GM12878 (cell line): ENCODE results near the gene CHRM5. TPM values are rescaled to one million over a fixed set of nuclear protein-coding genes. Genes with fewer than 3 reads are reported as not detected.

Source experiments
- ATAC-seq: fragments of 200-7000 bp; cut with Tn5 transposase; 3 replicates; pipeline ENCODE4 v1.9.1; 2020; ENCODE audit warnings: mild to moderate bottlenecking, moderate library complexity
- BruUV-seq: library from RNA; stranded (reverse); fragments of 400-500 nt; replicated peaks from 2 replicates; lab custom pipeline; 2021; lab: Mats Ljungman, UMichigan
- CTCF ChIA-PET: fragments of 300-600 bp; sonication (Branson Sonifier 250); formaldehyde crosslinking; extraction: SDS; loops from one replicate; lab custom pipeline; 2021; ENCODE audit warnings: inconsistent platforms; lab: Yijun Ruan, JAX
- POLR2A ChIA-PET: fragments of 350-600 bp; formaldehyde crosslinking; extraction: SDS; loops from one replicate; lab custom pipeline; 2021; ENCODE audit warnings: inconsistent platforms; lab: Charles Lee
- RAD21 ChIA-PET: fragments of 300-600 bp; sonication (Branson Sonifier 250); formaldehyde crosslinking; loops from one replicate; lab custom pipeline; 2023; ENCODE audit warnings: antibody characterized with exemption; ENCODE audit not compliant: unreplicated experiment; lab: Charles Lee
- SMC1A ChIA-PET: fragments of 300-600 bp; sonication (Branson Sonifier 250); formaldehyde crosslinking; loops from one replicate; lab custom pipeline; 2023; ENCODE audit not compliant: unreplicated experiment, uncharacterized antibody; lab: Charles Lee
- DNase-seq: peaks from one replicate; pipeline ENCODE4 v3.0.0-alpha.2; 2011; ENCODE audit warnings: low read depth, low spot score
- FAIRE-seq: peaks from 3 replicates; lab custom pipeline; 2011; peaks lifted over from hg19 to GRCh38; lab: Jason Lieb, UNC
- H2AFZ ChIP-seq: 2 replicates; pipeline ENCODE4 v1.6.0; 2011; ENCODE audit warnings: low read depth, low read length, control low read depth; ENCODE audit not compliant: control insufficient read depth
- H3K27ac ChIP-seq: 2 replicates; pipeline ENCODE4 v1.5.1; 2011; ENCODE audit warnings: control low read depth; ENCODE audit not compliant: control insufficient read depth, insufficient read depth
- H3K27me3 ChIP-seq, 2 experiments: replicated peaks in 1 of 2; 2 replicates each; pipeline versions ENCODE4 v1.6.0 to v1.6.1; 2011; ENCODE audit warnings: low read length in 1 of 2; ENCODE audit not compliant: control insufficient read depth in 2 of 2, insufficient read depth in 2 of 2
- H3K36me3 ChIP-seq, 2 experiments: 2 replicates each; pipeline ENCODE4 v1.5.1; 2011; ENCODE audit warnings: low read length in 1 of 2; ENCODE audit not compliant: control insufficient read depth in 2 of 2, insufficient read depth in 2 of 2
- H3K4me1 ChIP-seq: 2 replicates; pipeline ENCODE4 v1.6.1; 2011; ENCODE audit warnings: mild to moderate bottlenecking, low read length, moderate library complexity, mixed read lengths; ENCODE audit not compliant: control insufficient read depth, insufficient read depth
- H3K4me2 ChIP-seq: 2 replicates; pipeline ENCODE4 v1.6.0; 2011; ENCODE audit warnings: control low read depth; ENCODE audit not compliant: control insufficient read depth, insufficient read depth
- H3K4me3 ChIP-seq: fragments of 200-600 bp; sonication (generic); 2 replicates; pipeline ENCODE4 v1.5.1; 2016
- H3K79me2 ChIP-seq: 2 replicates; pipeline ENCODE4 v1.6.0; 2011; ENCODE audit warnings: low read length; ENCODE audit not compliant: control insufficient read depth, insufficient read depth
- H3K9ac ChIP-seq: 2 replicates; pipeline ENCODE4 v1.8.0; 2011; ENCODE audit warnings: low read length, control low read depth, mixed read lengths; ENCODE audit not compliant: control insufficient read depth, insufficient read depth
- H3K9me3 ChIP-seq: replicated peaks from 3 replicates; pipeline ENCODE4 v1.5.1; 2011; ENCODE audit warnings: mild to moderate bottlenecking, low read length; ENCODE audit not compliant: control insufficient read depth, insufficient read depth
- H4K20me1 ChIP-seq: 2 replicates; pipeline ENCODE4 v1.6.0; 2011; ENCODE audit not compliant: control insufficient read depth, insufficient read depth
- CBFB ChIP-seq: IDR thresholded peaks from 2 replicates; pipeline ENCODE4 v1.6.1; 2016; ENCODE audit warnings: antibody characterized with exemption, low read depth
- EED ChIP-seq: sonication (generic); IDR thresholded peaks from 2 replicates; pipeline ENCODE4 v1.6.1; 2016; ENCODE audit warnings: antibody characterized with exemption, low read depth
- MXI1 ChIP-seq: fragments of 150-350 bp; IDR thresholded peaks from 2 replicates; pipeline ENCODE4 v1.6.1; 2011; ENCODE audit warnings: low read depth, mild to moderate bottlenecking, inconsistent platforms, low read length, improper control_type of control experiment
- NFIC ChIP-seq: IDR thresholded peaks from 2 replicates; pipeline ENCODE4 v1.6.1; 2012; ENCODE audit warnings: low read depth, mild to moderate bottlenecking, inconsistent platforms, low read length, moderate library complexity
- POLR2AphosphoS2 ChIP-seq: IDR thresholded peaks from 2 replicates; pipeline ENCODE4 v1.6.1; 2011; ENCODE audit warnings: low read depth, mild to moderate bottlenecking, low read length, improper control_type of control experiment, moderate library complexity
- POLR2AphosphoS5 ChIP-seq: IDR thresholded peaks from 2 replicates; pipeline ENCODE4 v1.6.1; 2011; ENCODE audit warnings: mild to moderate bottlenecking, low read length, inconsistent platforms
- SMAD1 ChIP-seq: fragments of 450-650 bp; IDR thresholded peaks from 2 replicates; pipeline ENCODE4 v1.6.1; 2018; ENCODE audit warnings: mild to moderate bottlenecking, low read depth; ENCODE audit not compliant: partially characterized antibody
- SRF ChIP-seq, 2 experiments: IDR thresholded peaks; 2 replicates each; pipeline ENCODE4 v1.6.1; 2011; ENCODE audit warnings: low read depth in 2 of 2, low read length in 2 of 2, mild to moderate bottlenecking in 1 of 2, moderate library complexity in 1 of 2
- YBX1 ChIP-seq: fragments of 450-650 bp; IDR thresholded peaks from 2 replicates; pipeline ENCODE4 v1.6.1; 2016; ENCODE audit warnings: antibody characterized with exemption
- WGBS: methylation state at CpG from one replicate; pipeline ENCODE4 v1.1.6; 2016; ENCODE audit warnings: low lambda C conversion rate; ENCODE audit not compliant: insufficient replicate concordance, insufficient coverage; ENCODE audit errors: missing lambda C conversion rate; 5-methylcytosine and 5-hydroxymethylcytosine counted together
- in situ Hi-C: fragments of 300-500 bp; cut with MboI; formaldehyde crosslinking; loops from 9 replicates; pipeline ENCODE4 v1.14.3; 2018; ENCODE audit warnings: mixed read lengths
- intact Hi-C: fragments of 100-400 bp; cut with micrococcal nuclease; formaldehyde crosslinking; loops from one replicate; pipeline ENCODE4 v1.14.2; 2022; ENCODE audit not compliant: unreplicated experiment
- polyA plus RNA-seq, 11 experiments: library from polyadenylated mRNA; depleted of rRNA in 4 of 11; unstranded in 6 of 11; stranded (reverse) in 5 of 11; fragments of >200 nt; fragmentation: Nextera tagmentation in 4 of 11; fragmentation: Illumina TruSeq in 1 of 11; extraction: Ambion mirVana in 4 of 11; extraction: Trizol in 1 of 11; gene quantifications; 1 replicate in 1 of 11; 2 replicates in 10 of 11; pipeline versions ENCODE4 v1.2.1 to v1.2.3, GENCODE V29; 2011 to 2016; ENCODE audit warnings: inconsistent platforms in 2 of 11, missing spikeins in 2 of 11, low read depth in 1 of 11
- total RNA-seq, 4 experiments: library from RNA; depleted of rRNA in 3 of 4; stranded (reverse); fragments of >200 nt in 3 of 4; fragmentation: Illumina TruSeq in 1 of 4; extraction: Trizol in 1 of 4; gene quantifications; 2 replicates each; pipeline versions ENCODE4 v1.2.1 to v1.2.3, GENCODE V29; 2013 to 2021
- TF ChIP-seq, protein P1 (sequence below): fragments of 450-650 bp; IDR thresholded peaks from 2 replicates; pipeline ENCODE4 v1.6.1; 2017; ENCODE audit warnings: low read depth, mild to moderate bottlenecking, moderate library complexity
- TF ChIP-seq, protein P2 (sequence below): fragments of 450-650 bp; IDR thresholded peaks from 2 replicates; pipeline ENCODE4 v1.6.1; 2014; ENCODE audit warnings: mild to moderate bottlenecking
- TF ChIP-seq, protein P3 (sequence below): IDR thresholded peaks from 2 replicates; pipeline ENCODE4 v1.6.1; 2012; ENCODE audit warnings: low read depth, low read length, improper control_type of control experiment

CHRM5 gene
- total and polyA plus RNA-seq, 10 of the 15 experiments (the other 5 are each of a cell fraction or from before 2014, with no cell fraction given) = 0.01 to 0.10 (median 0.04) TPM; not detected in 6

DNA sequence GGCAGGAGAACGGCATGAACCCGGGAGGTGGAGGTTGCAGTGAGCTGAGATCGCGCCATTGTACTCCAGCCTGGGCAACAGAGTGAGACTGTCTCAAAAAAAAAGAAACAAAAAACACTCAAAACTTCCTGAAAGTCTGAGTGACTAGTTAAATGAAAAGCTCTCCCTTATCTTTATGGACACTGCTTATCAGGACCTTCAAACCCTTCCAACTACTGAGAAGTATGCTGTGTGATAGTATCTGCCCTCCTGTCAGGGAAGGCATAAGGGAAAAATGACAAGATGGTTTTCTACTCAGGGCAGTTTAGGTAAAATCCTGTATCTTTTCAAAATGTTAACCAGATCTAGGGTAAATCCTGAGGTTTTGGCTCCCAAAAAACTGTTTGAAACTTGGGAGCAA, 111.6 kb downstream of the CHRM5 start:
- Histone ChIP-seq H3K4me3 (no peak overlapping the region), H3K9ac (no peak overlapping the region), H3K27ac (no peak overlapping the region), H3K36me3 (peaks cover 4 to 6% of the 10 kb centered on the region in 2 experiments; a peak in 2 of 4 replicates), H3K9me3 (no peaks in the 10 kb centered on the region), H3K4me2 (no peak overlapping the region), H4K20me1 (no peaks in the 10 kb centered on the region), H3K79me2 (no peaks in the 10 kb centered on the region), H3K4me1 (no peaks in the 10 kb centered on the region), H2AFZ (no peak overlapping the region), H3K27me3 (no peaks in the 10 kb centered on the region)
- POLR2A ChIA-PET = no interaction called here
- RAD21 ChIA-PET = no interaction called here
- TF ChIP-seq, protein P1, sequence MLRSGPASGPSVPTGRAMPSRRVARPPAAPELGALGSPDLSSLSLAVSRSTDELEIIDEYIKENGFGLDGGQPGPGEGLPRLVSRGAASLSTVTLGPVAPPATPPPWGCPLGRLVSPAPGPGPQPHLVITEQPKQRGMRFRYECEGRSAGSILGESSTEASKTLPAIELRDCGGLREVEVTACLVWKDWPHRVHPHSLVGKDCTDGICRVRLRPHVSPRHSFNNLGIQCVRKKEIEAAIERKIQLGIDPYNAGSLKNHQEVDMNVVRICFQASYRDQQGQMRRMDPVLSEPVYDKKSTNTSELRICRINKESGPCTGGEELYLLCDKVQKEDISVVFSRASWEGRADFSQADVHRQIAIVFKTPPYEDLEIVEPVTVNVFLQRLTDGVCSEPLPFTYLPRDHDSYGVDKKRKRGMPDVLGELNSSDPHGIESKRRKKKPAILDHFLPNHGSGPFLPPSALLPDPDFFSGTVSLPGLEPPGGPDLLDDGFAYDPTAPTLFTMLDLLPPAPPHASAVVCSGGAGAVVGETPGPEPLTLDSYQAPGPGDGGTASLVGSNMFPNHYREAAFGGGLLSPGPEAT = no peak
- TF ChIP-seq EED (no peak), CBFB (no peak), SMAD1 (no peak), MXI1 (no peak), POLR2AphosphoS2 (no peak), POLR2AphosphoS5 (no peak), SRF (IDR thresholded peaks at IDR 0.05; ENCODE audit: low read depth in 2 of 2, low read length in 2 of 2) (no peak), NFIC (no peak), YBX1 (no peak)
- TF ChIP-seq, protein P2, sequence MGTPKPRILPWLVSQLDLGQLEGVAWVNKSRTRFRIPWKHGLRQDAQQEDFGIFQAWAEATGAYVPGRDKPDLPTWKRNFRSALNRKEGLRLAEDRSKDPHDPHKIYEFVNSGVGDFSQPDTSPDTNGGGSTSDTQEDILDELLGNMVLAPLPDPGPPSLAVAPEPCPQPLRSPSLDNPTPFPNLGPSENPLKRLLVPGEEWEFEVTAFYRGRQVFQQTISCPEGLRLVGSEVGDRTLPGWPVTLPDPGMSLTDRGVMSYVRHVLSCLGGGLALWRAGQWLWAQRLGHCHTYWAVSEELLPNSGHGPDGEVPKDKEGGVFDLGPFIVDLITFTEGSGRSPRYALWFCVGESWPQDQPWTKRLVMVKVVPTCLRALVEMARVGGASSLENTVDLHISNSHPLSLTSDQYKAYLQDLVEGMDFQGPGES = no peak
- TF ChIP-seq, protein P3, sequence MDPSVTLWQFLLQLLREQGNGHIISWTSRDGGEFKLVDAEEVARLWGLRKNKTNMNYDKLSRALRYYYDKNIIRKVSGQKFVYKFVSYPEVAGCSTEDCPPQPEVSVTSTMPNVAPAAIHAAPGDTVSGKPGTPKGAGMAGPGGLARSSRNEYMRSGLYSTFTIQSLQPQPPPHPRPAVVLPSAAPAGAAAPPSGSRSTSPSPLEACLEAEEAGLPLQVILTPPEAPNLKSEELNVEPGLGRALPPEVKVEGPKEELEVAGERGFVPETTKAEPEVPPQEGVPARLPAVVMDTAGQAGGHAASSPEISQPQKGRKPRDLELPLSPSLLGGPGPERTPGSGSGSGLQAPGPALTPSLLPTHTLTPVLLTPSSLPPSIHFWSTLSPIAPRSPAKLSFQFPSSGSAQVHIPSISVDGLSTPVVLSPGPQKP = no peak
- ATAC-seq (no peak), FAIRE-seq (no peak), DNase-seq (no peak)
- intact Hi-C loops = no loop called here
- in situ Hi-C loops = no loop called here
- BruUV-seq = no TSS peak
- CTCF ChIA-PET = interaction anchor here (1.0 to 1.9 kb wide), 2 partner anchors 18 to 20 kb away, joined by 4 to 7 read pairs; no protein-coding TSS in a partner anchor
- WGBS = 98% methylated on average over 4 of the region's 4 CpGs
- SMC1A ChIA-PET = no interaction called here
